ENCODE measurements around the gene ABHD8.
A peak's percentile ranks its signal among the peaks of the same experiment; 100 is the strongest.

ABHD8 gene

GRCh38 chr19:17306285-17306714 is 3.1 kb upstream of the ABHD8 start:
- Histone ChIP-seq H2AK5ac (ENCODE audit: low read length) (peak overlapping the region; percentile 76), H3K4me2 (ENCODE audit: low read length) (peak overlapping the region; percentile 81), H2BK5ac (ENCODE audit: low read depth, low read length, poor library complexity) (peak overlapping the region; percentile 77), H4K91ac (ENCODE audit: low read depth, low read length) (peak overlapping the region; percentile 83), H3K4me1 (ENCODE audit: control insufficient read depth in 1 of 2, insufficient read depth in 2 of 2, low read length in 2 of 2) (peaks cover 32 to 44% of the 10 kb centered on the region in 2 experiments), H3K36me3 (ENCODE audit: control insufficient read depth in 1 of 2, insufficient read depth in 2 of 2, low read length in 2 of 2) (peaks cover 2 to 5% of the 10 kb centered on the region in 2 experiments), H3K9ac (ENCODE audit: low read length) (peak overlapping the region; percentile 75), H3K79me2 (ENCODE audit: control insufficient read depth, insufficient read depth, low read length, poor library complexity) (peaks cover 23% of the 10 kb centered on the region), H3K4me3 (ENCODE audit: low read depth, low read length) (peak overlapping the region; percentile 83), H3K14ac (ENCODE audit: low read length) (peak overlapping the region; percentile 69), H2BK12ac (ENCODE audit: low read length) (peak overlapping the region; percentile 37), H3K18ac (ENCODE audit: low read length) (peak overlapping the region; percentile 58), H3K27me3 (ENCODE audit: insufficient read depth, low read length) (no peaks in the 10 kb centered on the region), H3K27ac (ENCODE audit: low read depth, low read length) (peak overlapping the region; percentile 76), H3K79me1 (ENCODE audit: low read length) (peaks cover 34% of the 10 kb centered on the region), H4K12ac (ENCODE audit: low read depth, low read length) (peak overlapping the region; percentile 79), H2BK120ac (ENCODE audit: insufficient read depth, low read length, poor library complexity) (peak overlapping the region; percentile 69), H4K8ac (ENCODE audit: low read depth, low read length) (peak overlapping the region; percentile 80), H2AFZ (ENCODE audit: insufficient read depth, low read length, poor library complexity) (peak overlapping the region; percentile 61), H3K9me3 (ENCODE audit: insufficient read depth, low read depth, low read length) (no peaks in the 10 kb centered on the region), H3K23ac (ENCODE audit: low read length) (no peak overlapping the region), H3K4ac (ENCODE audit: low read depth, low read length) (peak overlapping the region; percentile 42)
- no peak for DNase-seq
- no CpG with 5 or more reads among the region's 28 CpGs for WGBS (ENCODE audit: extremely low coverage, insufficient coverage, insufficient read length)

- H3K23ac ChIP-seq (ENCODE audit: low read length), result no peak within 1 kb of the TSS
- peak; percentile 100 for DNase-seq
- H4K12ac ChIP-seq (ENCODE audit: low read depth, low read length), result peak within 1 kb of the TSS; percentile 79
- H2BK120ac ChIP-seq (ENCODE audit: insufficient read depth, low read length, poor library complexity), result peak within 1 kb of the TSS; percentile 69
- H3K18ac ChIP-seq (ENCODE audit: low read length), result peak within 1 kb of the TSS; percentile 58
- peak within 1 kb of the TSS; percentile 75 for H3K9ac ChIP-seq (ENCODE audit: low read length)
- H3K36me3 ChIP-seq (ENCODE audit: control insufficient read depth in 1 of 2, insufficient read depth in 2 of 2, low read length in 2 of 2), result peaks cover 8 to 9% of the 10 kb centered on the region in 2 experiments
- H2AK5ac ChIP-seq (ENCODE audit: low read length), result peak within 1 kb of the TSS; percentile 76
- H3K9me3 ChIP-seq (ENCODE audit: insufficient read depth, low read depth, low read length), result no peaks in the 10 kb centered on the region
- H3K4ac ChIP-seq (ENCODE audit: low read depth, low read length), result peak within 1 kb of the TSS; percentile 42
- WGBS (ENCODE audit: extremely low coverage, insufficient coverage, insufficient read length), result no CpG with 5 or more reads among the region's 55 CpGs
- peaks cover 34% of the 10 kb centered on the region for H3K79me1 ChIP-seq (ENCODE audit: low read length)
- H2AFZ ChIP-seq (ENCODE audit: insufficient read depth, low read length, poor library complexity), result peak within 1 kb of the TSS; percentile 89
- peak within 1 kb of the TSS; percentile 69 for H3K14ac ChIP-seq (ENCODE audit: low read length)
- H3K4me1 ChIP-seq (ENCODE audit: control insufficient read depth in 1 of 2, insufficient read depth in 2 of 2, low read length in 2 of 2), result peaks cover 30 to 39% of the 10 kb centered on the region in 2 experiments
- peak within 1 kb of the TSS; percentile 81 for H3K4me2 ChIP-seq (ENCODE audit: low read length)
- peak within 1 kb of the TSS; percentile 83 for H3K4me3 ChIP-seq (ENCODE audit: low read depth, low read length)
- peak within 1 kb of the TSS; percentile 80 for H4K8ac ChIP-seq (ENCODE audit: low read depth, low read length)
- peak within 1 kb of the TSS; percentile 83 for H4K91ac ChIP-seq (ENCODE audit: low read depth, low read length)
- peaks cover 23% of the 10 kb centered on the region for H3K79me2 ChIP-seq (ENCODE audit: control insufficient read depth, insufficient read depth, low read length, poor library complexity)
- peak within 1 kb of the TSS; percentile 76 for H3K27ac ChIP-seq (ENCODE audit: low read depth, low read length)
- peak within 1 kb of the TSS; percentile 37 for H2BK12ac ChIP-seq (ENCODE audit: low read length)
- H3K27me3 ChIP-seq (ENCODE audit: insufficient read depth, low read length), result no peaks in the 10 kb centered on the region
- H2BK5ac ChIP-seq (ENCODE audit: low read depth, low read length, poor library complexity), result peak within 1 kb of the TSS; percentile 77
These were observed 2.5 kb upstream of the ABHD8 start, which contains the start of gene MRPL34 for GRCh38 chr19:17305517-17306284. TSS of gene MRPL34 (plus strand) at chr19:17305872. CDS start at chr19:17305893, 21 bp downstream.

GRCh38 chr19:17305216-17305516 is 1.9 kb upstream of the ABHD8 start:
- no peak overlapping the region for H3K9ac ChIP-seq (ENCODE audit: low read length)
- peaks cover 19% of the 10 kb centered on the region for H3K79me2 ChIP-seq (ENCODE audit: control insufficient read depth, insufficient read depth, low read length, poor library complexity)
- H3K23ac ChIP-seq (ENCODE audit: low read length), result no peak overlapping the region
- no peak overlapping the region for H2BK12ac ChIP-seq (ENCODE audit: low read length)
- peaks cover 32% of the 10 kb centered on the region for H3K79me1 ChIP-seq (ENCODE audit: low read length)
- H4K12ac ChIP-seq (ENCODE audit: low read depth, low read length), result no peak overlapping the region
- H3K9me3 ChIP-seq (ENCODE audit: insufficient read depth, low read depth, low read length), result no peaks in the 10 kb centered on the region
- no peak overlapping the region for H2AK5ac ChIP-seq (ENCODE audit: low read length)
- H4K91ac ChIP-seq (ENCODE audit: low read depth, low read length), result no peak overlapping the region
- no peak overlapping the region for H2AFZ ChIP-seq (ENCODE audit: insufficient read depth, low read length, poor library complexity)
- no peak overlapping the region for H3K4me3 ChIP-seq (ENCODE audit: low read depth, low read length)
- no peak overlapping the region for H2BK5ac ChIP-seq (ENCODE audit: low read depth, low read length, poor library complexity)
- no peak for DNase-seq
- H3K4me2 ChIP-seq (ENCODE audit: low read length), result peak overlapping the region; percentile 59
- peak overlapping the region; percentile 24 for H3K27ac ChIP-seq (ENCODE audit: low read depth, low read length)
- no CpG with 5 or more reads among the region's 7 CpGs for WGBS (ENCODE audit: extremely low coverage, insufficient coverage, insufficient read length)
- no peak overlapping the region for H3K4ac ChIP-seq (ENCODE audit: low read depth, low read length)
- no peak overlapping the region for H3K14ac ChIP-seq (ENCODE audit: low read length)
- H4K8ac ChIP-seq (ENCODE audit: low read depth, low read length), result peak overlapping the region; percentile 8
- H2BK120ac ChIP-seq (ENCODE audit: insufficient read depth, low read length, poor library complexity), result no peak overlapping the region
- H3K18ac ChIP-seq (ENCODE audit: low read length), result no peak overlapping the region
- no peaks in the 10 kb centered on the region for H3K27me3 ChIP-seq (ENCODE audit: insufficient read depth, low read length)
- H3K4me1 ChIP-seq (ENCODE audit: control insufficient read depth in 1 of 2, insufficient read depth in 2 of 2, low read length in 2 of 2), result peaks cover 24 to 34% of the 10 kb centered on the region in 2 experiments
- H3K36me3 ChIP-seq (ENCODE audit: control insufficient read depth in 1 of 2, insufficient read depth in 2 of 2, low read length in 2 of 2), result peaks cover 11 to 15% of the 10 kb centered on the region in 2 experiments

GRCh38 chr19:17304386-17305215 is 1.4 kb upstream of the ABHD8 start:
- Histone ChIP-seq H4K12ac (ENCODE audit: low read depth, low read length) (no peak overlapping the region), H3K79me1 (ENCODE audit: low read length) (peaks cover 27% of the 10 kb centered on the region), H2BK12ac (ENCODE audit: low read length) (no peak overlapping the region), H3K14ac (ENCODE audit: low read length) (no peak overlapping the region), H2BK5ac (ENCODE audit: low read depth, low read length, poor library complexity) (no peak overlapping the region), H4K8ac (ENCODE audit: low read depth, low read length) (no peak overlapping the region), H3K36me3 (ENCODE audit: control insufficient read depth in 1 of 2, insufficient read depth in 2 of 2, low read length in 2 of 2) (peaks cover 11 to 16% of the 10 kb centered on the region in 2 experiments), H3K27ac (ENCODE audit: low read depth, low read length) (no peak overlapping the region), H2AFZ (ENCODE audit: insufficient read depth, low read length, poor library complexity) (no peak overlapping the region), H3K4me3 (ENCODE audit: low read depth, low read length) (no peak overlapping the region), H3K9ac (ENCODE audit: low read length) (no peak overlapping the region), H4K91ac (ENCODE audit: low read depth, low read length) (peak overlapping the region; percentile 41), H3K18ac (ENCODE audit: low read length) (no peak overlapping the region), H3K4me1 (ENCODE audit: control insufficient read depth in 1 of 2, insufficient read depth in 2 of 2, low read length in 2 of 2) (peaks cover 23 to 32% of the 10 kb centered on the region in 2 experiments), H3K4ac (ENCODE audit: low read depth, low read length) (no peak overlapping the region), H3K4me2 (ENCODE audit: low read length) (peak overlapping the region; percentile 4), H3K23ac (ENCODE audit: low read length) (no peak overlapping the region), H2AK5ac (ENCODE audit: low read length) (no peak overlapping the region), H3K9me3 (ENCODE audit: insufficient read depth, low read depth, low read length) (no peaks in the 10 kb centered on the region), H3K27me3 (ENCODE audit: insufficient read depth, low read length) (no peaks in the 10 kb centered on the region), H3K79me2 (ENCODE audit: control insufficient read depth, insufficient read depth, low read length, poor library complexity) (peaks cover 14% of the 10 kb centered on the region), H2BK120ac (ENCODE audit: insufficient read depth, low read length, poor library complexity) (no peak overlapping the region)
- peak in 1 of 2 donors; percentile 70 for DNase-seq
- no CpG with 5 or more reads among the region's 12 CpGs for WGBS (ENCODE audit: extremely low coverage, insufficient coverage, insufficient read length)

Measured in trophoblast cell (in vitro differentiated cells and primary cell).